GM12875 (cell line): ENCODE data around the gene TMEM94.

ENCODE experiments used
- H3K4me3 ChIP-seq: one replicate; pipeline ENCODE4 v1.5.1; 2011; ENCODE audit warnings: low read depth, low read length, control low read depth
- CTCF ChIP-seq: IDR thresholded peaks from 2 replicates; pipeline ENCODE4 v1.5.1; 2011; ENCODE audit warnings: low read depth, mild to moderate bottlenecking, control low read depth, inconsistent platforms, low read length, moderate library complexity, borderline replicate concordance; ENCODE audit not compliant: insufficient read depth

Gene TMEM94

GRCh38 chr17:75456417-75457046 lies at the start of gene TMEM94:
TMEM94 (plus strand) TSS chr17:75456635; CDS start chr17:75471906, 15,271 bp downstream.
- TF ChIP-seq CTCF: no peak
- peak within 1 kb of the TSS; percentile 97 for H3K4me3 ChIP-seq

GRCh38 chr17:75407655-75408352 lies 48.6 kb upstream of the TMEM94 start:
- TF ChIP-seq CTCF: no peak
- H3K4me3 ChIP-seq: no peak overlapping the region

- no peak for TF ChIP-seq CTCF
Measured at GRCh38 chr17:75410141-75410540, 46.3 kb upstream of the TMEM94 start.

GRCh38 chr17:75411328-75412067 lies 44.9 kb upstream of the TMEM94 start:
- H3K4me3 ChIP-seq: no peak overlapping the region
- TF ChIP-seq CTCF: no peak

More at GRCh38 chr17:75410141-75410540, 46.3 kb upstream of the TMEM94 start:
- no peak overlapping the region for H3K4me3 ChIP-seq

GRCh38 chr17:75412455-75413317 lies 43.7 kb upstream of the TMEM94 start:
- peak; percentile 62; the same call in 1 of the 2 replicates for TF ChIP-seq CTCF
- H3K4me3 ChIP-seq: no peak overlapping the region

- no peak for TF ChIP-seq CTCF
- no peak overlapping the region for H3K4me3 ChIP-seq
Measured at GRCh38 chr17:75414488-75414887, 41.9 kb upstream of the TMEM94 start.
